NCI-H1092 treated with DMSO at 0.1 percent for 48 hours (cell line): ENCODE measurements around the gene PRKCD.

Source experiments
- DNase-seq: peaks from one replicate; lab custom pipeline; 2025; lab: John Stamatoyannopoulos, UW

Gene PRKCD

GRCh38 chr3:53155760-53156159 lies 5.2 kb upstream of the PRKCD start:
- no peak for DNase-seq

DNA sequence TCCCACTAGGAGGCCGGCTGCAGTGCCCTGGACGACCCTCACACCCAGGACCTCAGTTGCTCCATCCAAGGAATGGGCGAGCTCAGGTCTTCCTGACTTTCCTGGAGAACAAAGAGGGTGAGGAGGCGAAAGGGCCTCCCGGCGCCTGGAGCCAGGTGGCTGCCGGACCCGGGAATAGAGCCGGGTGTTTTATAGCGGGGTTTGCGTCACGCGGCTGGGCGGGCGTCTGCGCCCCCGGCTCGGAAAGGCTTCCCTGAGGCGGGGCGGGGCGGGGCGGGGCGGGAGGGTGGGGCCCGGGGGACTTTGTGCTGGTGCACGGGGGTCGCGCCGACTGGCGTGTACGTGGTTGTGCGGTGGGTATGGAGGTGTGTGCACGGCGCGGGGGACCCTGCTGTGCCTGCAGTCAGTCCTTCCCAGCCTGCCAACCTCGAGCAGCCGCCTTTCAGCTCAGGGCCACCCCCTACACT lies 4.6 kb upstream of the PRKCD start:
- DNase-seq, result no peak

GRCh38 chr3:53157974-53158580 lies 2.9 kb upstream of the PRKCD start:
- no peak for DNase-seq

DNA sequence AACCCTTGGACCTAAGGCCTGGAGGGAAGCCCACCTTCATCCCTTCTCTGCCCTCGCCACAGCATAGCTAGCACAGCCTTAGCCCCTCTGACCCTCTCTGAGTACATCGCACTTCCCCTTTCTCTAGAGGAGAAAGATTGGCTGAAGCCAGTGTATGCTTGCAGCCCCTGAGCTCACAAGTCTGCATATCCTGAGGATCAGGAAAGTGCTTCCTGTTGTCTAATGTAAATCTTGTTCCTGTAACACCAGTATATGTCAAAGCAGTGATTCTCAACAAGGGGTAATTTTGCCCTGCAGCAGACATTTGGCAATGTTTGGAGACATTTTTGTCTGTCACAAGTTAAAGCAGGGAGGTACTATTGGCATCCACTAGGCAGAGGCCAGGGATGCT lies 2.2 kb upstream of the PRKCD start:
- DNase-seq, result no peak

- no peak for DNase-seq
These were observed 1.6 kb upstream of the PRKCD start for GRCh38 chr3:53159156-53160060.

- no peak for DNase-seq
These were observed 849 bp upstream of the PRKCD start for GRCh38 chr3:53160061-53160659.

DNA sequence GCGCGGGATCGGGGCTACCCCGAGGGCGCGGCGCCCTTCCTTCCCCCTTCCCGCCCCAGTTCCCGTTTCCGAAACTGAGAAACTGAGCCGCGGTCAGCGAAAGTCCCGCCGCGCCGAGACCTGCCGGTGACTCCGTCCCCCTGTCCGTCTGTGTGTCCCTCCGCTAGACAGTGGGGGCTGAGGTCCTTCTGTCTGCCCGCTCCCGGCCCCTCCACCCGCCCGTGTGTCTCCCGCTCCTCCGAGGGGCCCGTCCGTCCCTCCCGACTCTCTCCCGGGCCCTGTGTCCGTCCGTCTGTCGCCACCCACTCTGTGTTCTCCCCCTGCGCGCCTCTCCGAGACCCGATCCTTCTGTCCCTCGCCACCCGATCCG lies 426 bp downstream of the PRKCD start:
- no peak for DNase-seq

DNA sequence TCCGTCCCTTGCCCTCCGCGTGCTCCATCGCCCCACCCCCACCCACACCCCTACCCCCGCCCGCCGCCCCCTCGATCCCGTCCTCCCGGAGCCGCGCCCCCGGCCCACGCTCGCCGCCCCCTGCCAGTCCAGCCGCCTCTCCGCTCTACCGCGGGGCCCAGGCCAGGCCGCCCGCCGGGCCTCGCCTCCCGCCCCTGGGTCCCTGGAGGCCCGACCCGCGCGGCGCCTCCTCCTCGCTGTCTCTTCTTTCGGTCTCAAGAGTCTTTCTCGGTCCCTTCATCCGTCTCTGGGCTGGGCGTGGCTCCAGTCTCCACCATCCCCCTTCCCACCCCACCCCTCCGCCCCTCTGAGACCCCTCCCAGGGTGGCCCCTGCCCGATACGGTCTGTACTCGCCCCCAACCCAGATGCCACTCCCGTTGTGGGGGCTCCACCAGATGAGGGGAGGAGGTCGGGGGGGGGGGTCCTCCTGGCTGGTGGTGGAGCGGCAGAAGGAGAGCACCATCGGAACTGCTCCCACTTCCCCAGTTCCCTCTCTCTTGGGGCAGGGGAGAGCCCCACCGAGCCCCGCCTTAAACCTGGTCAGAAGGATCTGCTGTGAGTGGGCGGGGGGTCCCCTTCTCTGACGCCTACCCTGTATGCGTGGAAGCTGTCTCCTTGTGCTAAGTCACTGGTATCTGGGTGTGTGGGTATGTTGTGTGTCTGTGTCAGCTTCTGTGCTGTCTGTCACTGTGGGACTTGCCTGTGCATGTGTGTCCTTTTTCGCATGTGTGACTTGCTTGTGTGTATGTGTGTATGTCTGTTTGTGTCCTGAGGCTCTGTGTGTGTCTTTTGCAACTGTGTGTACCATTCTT lies 1.0 kb downstream of the PRKCD start:
- no peak for DNase-seq

GRCh38 chr3:53162672-53163443 lies 1.8 kb downstream of the PRKCD start:
- DNase-seq, result no peak

GRCh38 chr3:53163444-53164387 lies 2.7 kb downstream of the PRKCD start:
- DNase-seq, result no peak

DNA sequence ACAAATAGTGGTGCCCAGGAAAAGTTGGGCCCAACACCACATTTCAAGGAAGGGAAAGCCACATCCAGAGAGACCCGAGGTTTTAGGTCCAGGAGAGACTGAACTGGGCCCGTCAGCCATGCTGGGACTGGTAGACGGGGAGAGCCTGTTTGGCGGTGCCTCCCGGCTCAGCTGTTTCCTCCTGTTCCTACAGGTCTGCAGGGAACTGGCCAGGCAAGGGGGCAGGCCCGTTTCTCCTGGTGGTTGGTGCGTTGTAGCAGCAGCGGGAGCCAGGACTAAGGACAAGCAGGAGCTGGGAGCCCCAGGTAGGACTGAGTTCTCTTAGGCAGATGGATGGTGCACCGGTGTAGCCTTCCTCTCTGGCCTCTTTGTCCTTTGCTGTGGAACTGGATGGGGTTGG lies 3.9 kb downstream of the PRKCD start:
- DNase-seq, result no peak

DNA sequence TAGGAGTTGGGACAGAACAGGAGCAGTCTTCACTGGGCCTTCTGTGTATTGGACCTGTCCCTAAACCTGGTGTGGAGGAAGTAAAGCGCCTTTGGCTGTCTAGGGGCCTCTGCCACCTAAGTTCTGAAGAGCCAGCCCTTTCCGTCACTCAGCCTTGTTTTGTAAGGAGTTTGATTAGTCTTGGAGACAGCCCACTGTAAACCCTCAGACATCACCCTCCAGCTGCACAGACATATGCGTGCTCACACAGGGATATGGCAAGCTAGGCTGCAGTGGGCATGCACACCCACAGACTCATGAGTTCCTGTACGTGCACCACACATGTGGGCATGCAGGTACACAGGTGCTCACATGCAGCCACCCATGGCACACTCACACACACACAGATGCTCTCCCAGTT lies 5.2 kb downstream of the PRKCD start:
- no peak for DNase-seq

- DNase-seq, result no peak
These were observed 5.8 kb downstream of the PRKCD start for GRCh38 chr3:53166781-53167291.

- DNase-seq, result no peak
These were observed 6.6 kb downstream of the PRKCD start for GRCh38 chr3:53167418-53168174.

- no peak for DNase-seq
These were observed 7.3 kb downstream of the PRKCD start for GRCh38 chr3:53168175-53168923.

- no peak for DNase-seq
These were observed 8.2 kb downstream of the PRKCD start for GRCh38 chr3:53169045-53169831.

- DNase-seq, result no peak
These were observed 8.9 kb downstream of the PRKCD start for GRCh38 chr3:53169832-53170324.
